Upper lobe of left lung (tissue), 6 donors: ENCODE data around the gene LBR. TPM values are rescaled to one million over a fixed set of nuclear protein-coding genes. Genes with fewer than 3 reads are reported as not detected.

Source experiments
- ATAC-seq, 2 donors: fragments of 200-7000 bp; cut with Tn5 transposase; one replicate each; pipeline ENCODE4 v1.9.1; 2022; ENCODE audit warnings: mild to moderate bottlenecking in 2 of 2, moderate library complexity in 2 of 2; ENCODE audit not compliant: low FRiP score in 2 of 2
- DNase-seq, 2 donors: peaks; one replicate each; pipeline ENCODE4 v3.0.0-alpha.2; 2019 to 2020
- H3K27ac ChIP-seq, 4 donors: fragments of 200-600 bp; sonication (generic); one replicate each; pipeline ENCODE4 v1.5.1; 2016 to 2019
- H3K27me3 ChIP-seq, 4 donors: fragments of 200-600 bp; sonication (generic); one replicate each; pipeline ENCODE4 v1.5.1; 2017 to 2019
- H3K36me3 ChIP-seq, 4 donors: fragments of 200-600 bp; sonication (generic); one replicate each; pipeline ENCODE4 v1.5.1; 2016 to 2019
- H3K4me1 ChIP-seq, 4 donors: fragments of 200-600 bp; sonication (generic); one replicate each; pipeline ENCODE4 v1.5.1; 2018 to 2019
- H3K4me3 ChIP-seq, 4 donors: fragments of 200-600 bp; sonication (generic); one replicate each; pipeline ENCODE4 v1.5.1; 2017 to 2019; ENCODE audit warnings: mild to moderate bottlenecking in 2 of 4, moderate library complexity in 1 of 4
- H3K9me3 ChIP-seq, 4 donors: fragments of 200-600 bp; sonication (generic); one replicate each; pipeline ENCODE4 v1.5.1; 2018 to 2019
- EP300 ChIP-seq, 4 donors: sonication (generic); formaldehyde crosslinking; IDR thresholded peaks; one replicate each; pipeline ENCODE4 v1.5.1; 2017; ENCODE audit warnings: antibody characterized with exemption in 4 of 4, control low read depth in 2 of 4
- POLR2A ChIP-seq, 4 donors: fragments of 450-650 bp; IDR thresholded peaks; one replicate each; pipeline ENCODE4 v1.5.1; 2016 to 2017; ENCODE audit warnings: antibody characterized with exemption in 4 of 4, mild to moderate bottlenecking in 2 of 4
- POLR2AphosphoS5 ChIP-seq, 2 donors: sonication (generic); formaldehyde crosslinking; IDR thresholded peaks; one replicate each; pipeline ENCODE4 v1.5.1; 2017; ENCODE audit warnings: antibody characterized with exemption in 2 of 2
- WGBS, 2 donors: methylation state at CpG; one replicate each; pipeline ENCODE4 v1.1.5; 2017 to 2018; 5-methylcytosine and 5-hydroxymethylcytosine counted together
- total RNA-seq, 6 donors: library from RNA; depleted of rRNA in 4 of 6; stranded (reverse); fragments of >200 nt in 4 of 6; gene quantifications; one replicate each; pipeline versions ENCODE4 v1.1.0 to v1.2.1, GENCODE V29; 2016 to 2021
- TF ChIP-seq, protein P1 (sequence below), 6 experiments: fragments of 450-650 bp in 4 of 6; fragments of 200-600 bp in 2 of 6; sonication (generic) in 2 of 6; IDR thresholded peaks; one replicate each; pipeline ENCODE4 v1.5.1; 2016 to 2019; ENCODE audit warnings: antibody characterized with exemption in 6 of 6
- donor health status: DM: no; HTN: no; CAD: no; lungs with moderate emphysema.
- donor health status: DM: no; HTN: yes; CAD: no; lungs with severe emphysema.

LBR gene
- total RNA-seq, 6 donors from 2014 or later: 32.8 to 50.3 (median 40.1) TPM

DNA sequence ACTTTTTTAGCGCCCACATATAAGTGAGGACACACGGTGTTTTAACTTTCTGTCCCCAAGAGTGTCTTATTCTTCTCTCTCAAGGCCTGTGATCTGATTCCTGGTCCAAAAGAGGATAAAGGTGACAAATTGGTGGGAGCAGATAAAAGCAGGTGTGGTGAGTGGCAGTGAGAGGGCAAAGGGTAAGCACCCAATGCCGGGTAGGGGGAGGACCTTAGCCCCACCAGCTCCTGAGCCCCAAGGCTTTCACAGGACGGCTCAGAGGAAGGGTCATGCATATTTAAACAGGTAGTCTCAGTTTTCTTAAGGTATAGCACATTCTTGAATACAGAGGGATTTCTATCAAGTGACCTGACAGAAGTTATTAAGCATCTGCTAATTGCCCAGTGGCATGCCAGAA lies 19.6 kb downstream of the LBR start:
- H3K27ac ChIP-seq: no peak overlapping the region
- no peak overlapping the region for H3K4me3 ChIP-seq
- no peaks in the 10 kb centered on the region for H3K9me3 ChIP-seq
- peaks cover 9 to 84% (median 42%) of the 10 kb centered on the region in 4 donors for H3K36me3 ChIP-seq
- TF ChIP-seq, protein P1, sequence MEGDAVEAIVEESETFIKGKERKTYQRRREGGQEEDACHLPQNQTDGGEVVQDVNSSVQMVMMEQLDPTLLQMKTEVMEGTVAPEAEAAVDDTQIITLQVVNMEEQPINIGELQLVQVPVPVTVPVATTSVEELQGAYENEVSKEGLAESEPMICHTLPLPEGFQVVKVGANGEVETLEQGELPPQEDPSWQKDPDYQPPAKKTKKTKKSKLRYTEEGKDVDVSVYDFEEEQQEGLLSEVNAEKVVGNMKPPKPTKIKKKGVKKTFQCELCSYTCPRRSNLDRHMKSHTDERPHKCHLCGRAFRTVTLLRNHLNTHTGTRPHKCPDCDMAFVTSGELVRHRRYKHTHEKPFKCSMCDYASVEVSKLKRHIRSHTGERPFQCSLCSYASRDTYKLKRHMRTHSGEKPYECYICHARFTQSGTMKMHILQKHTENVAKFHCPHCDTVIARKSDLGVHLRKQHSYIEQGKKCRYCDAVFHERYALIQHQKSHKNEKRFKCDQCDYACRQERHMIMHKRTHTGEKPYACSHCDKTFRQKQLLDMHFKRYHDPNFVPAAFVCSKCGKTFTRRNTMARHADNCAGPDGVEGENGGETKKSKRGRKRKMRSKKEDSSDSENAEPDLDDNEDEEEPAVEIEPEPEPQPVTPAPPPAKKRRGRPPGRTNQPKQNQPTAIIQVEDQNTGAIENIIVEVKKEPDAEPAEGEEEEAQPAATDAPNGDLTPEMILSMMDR (IDR thresholded peaks at IDR 0.05): no peak
- TF ChIP-seq POLR2A (IDR thresholded peaks at IDR 0.05) (no peak), EP300 (IDR thresholded peaks at IDR 0.05) (no peak), POLR2AphosphoS5 (IDR thresholded peaks at IDR 0.05) (no peak)
- WGBS, 2 donors: 85 to 95% methylated on average over 4 of the region's 4 CpGs
- no peak for ATAC-seq
- H3K27me3 ChIP-seq: no peaks in the 10 kb centered on the region
- peaks cover 0 to 4% (median 0%) of the 10 kb centered on the region in 4 donors for H3K4me1 ChIP-seq
- no peak for DNase-seq

DNA sequence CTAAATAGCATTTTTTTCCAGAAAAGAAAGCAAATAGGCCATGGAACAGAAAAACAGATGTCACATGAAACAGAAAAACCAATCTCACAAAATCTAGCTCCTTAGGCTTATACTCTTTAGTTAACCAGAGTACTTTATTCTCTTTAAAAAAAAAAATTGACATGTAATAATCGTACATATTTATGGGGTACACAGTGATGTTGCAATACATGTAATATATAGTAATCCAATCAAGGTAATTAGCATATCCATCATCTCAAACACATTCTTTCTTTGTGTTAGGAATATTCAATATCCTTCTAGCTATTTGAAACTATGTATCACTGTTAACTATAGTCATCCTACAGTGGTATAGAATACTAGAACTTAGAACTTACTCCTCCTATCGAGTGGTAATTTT lies 20.1 kb downstream of the LBR start:
- TF ChIP-seq POLR2A (IDR thresholded peaks at IDR 0.05) (no peak), POLR2AphosphoS5 (IDR thresholded peaks at IDR 0.05) (no peak)
- Histone ChIP-seq H3K4me3 (no peak overlapping the region), H3K27me3 (no peaks in the 10 kb centered on the region), H3K4me1 (no peaks in the 10 kb centered on the region), H3K27ac (no peak overlapping the region), H3K9me3 (no peaks in the 10 kb centered on the region), H3K36me3 (peaks cover 14 to 84% (median 43%) of the 10 kb centered on the region in 4 donors)
- WGBS, 2 donors: 94 to 97% methylated on average over 2 of the region's 2 CpGs
- no peak for ATAC-seq
- DNase-seq: no peak

DNA sequence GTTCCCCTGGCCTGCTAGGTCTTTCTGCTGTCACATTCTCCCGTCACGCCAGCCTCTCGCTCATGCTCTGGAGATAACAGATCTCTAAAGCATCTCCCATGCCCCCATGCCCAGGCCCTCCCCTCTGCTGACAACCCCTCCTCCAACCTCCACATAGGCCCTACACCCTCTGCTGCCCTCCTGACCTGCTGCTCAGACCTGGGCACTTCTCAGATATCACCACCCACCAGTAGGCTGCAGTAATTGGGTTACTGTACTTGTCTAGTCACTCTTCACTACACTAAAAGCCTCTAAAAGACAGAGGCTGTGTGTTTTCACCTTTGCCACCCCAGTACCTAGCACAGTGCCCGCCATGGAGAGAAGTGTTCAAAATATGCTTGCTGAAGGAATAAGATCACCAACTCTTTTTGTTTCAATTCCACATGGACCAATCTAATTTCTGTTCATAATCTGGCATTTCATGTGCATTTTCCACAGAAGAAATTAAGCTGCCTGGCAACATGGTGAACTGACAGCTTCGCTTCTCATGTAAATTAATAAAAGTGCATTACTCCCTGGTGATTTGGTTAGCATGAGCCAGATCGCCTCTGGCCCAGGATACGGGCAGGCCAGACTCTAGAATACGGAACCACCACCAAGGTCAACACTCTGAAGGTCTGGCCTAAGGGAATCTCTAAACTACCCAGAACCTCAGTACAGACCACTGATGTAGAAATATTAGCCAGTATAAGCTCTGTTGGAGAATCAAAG lies 20.7 kb downstream of the LBR start:
- WGBS, 2 donors: 96% methylated on average over 8 of the region's 8 CpGs
- Histone ChIP-seq H3K36me3 (peaks cover 17 to 82% (median 41%) of the 10 kb centered on the region in 4 donors), H3K4me3 (no peak overlapping the region), H3K9me3 (no peaks in the 10 kb centered on the region), H3K27ac (no peak overlapping the region), H3K4me1 (no peaks in the 10 kb centered on the region), H3K27me3 (no peaks in the 10 kb centered on the region)
- ATAC-seq (no peak), DNase-seq (no peak)
- no peak for TF ChIP-seq POLR2A (IDR thresholded peaks at IDR 0.05)

DNA sequence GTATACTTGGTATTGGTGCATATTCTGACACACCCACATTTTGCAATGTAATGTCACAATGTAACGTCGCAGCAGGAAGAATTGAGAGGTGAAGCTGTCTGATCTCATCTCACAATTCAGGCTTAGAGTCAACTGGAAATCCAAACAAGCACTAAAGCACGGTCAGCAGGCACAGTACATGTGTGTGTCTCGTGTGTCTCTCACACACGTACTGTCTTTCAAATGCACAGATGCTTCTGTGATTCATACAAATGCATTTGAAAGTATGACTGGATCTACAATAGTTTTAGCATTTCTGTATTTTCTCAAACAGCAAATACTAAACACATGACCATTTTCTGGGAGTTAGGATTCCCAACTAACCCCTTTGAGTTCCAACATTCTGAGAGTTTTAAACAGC lies 26.9 kb downstream of the LBR start:
- Histone ChIP-seq H3K4me3 (no peak overlapping the region), H3K27me3 (no peaks in the 10 kb centered on the region), H3K4me1 (no peaks in the 10 kb centered on the region), H3K9me3 (no peaks in the 10 kb centered on the region), H3K36me3 (peaks cover 4 to 69% (median 23%) of the 10 kb centered on the region in 4 donors), H3K27ac (no peak overlapping the region)
- DNase-seq: no peak
- no peak for ATAC-seq
- no peak for TF ChIP-seq POLR2A (IDR thresholded peaks at IDR 0.05)
- TF ChIP-seq, protein P1 (IDR thresholded peaks at IDR 0.05): no peak
- 81 to 94% methylated on average over 5 of the region's 5 CpGs for WGBS, 2 donors

DNA sequence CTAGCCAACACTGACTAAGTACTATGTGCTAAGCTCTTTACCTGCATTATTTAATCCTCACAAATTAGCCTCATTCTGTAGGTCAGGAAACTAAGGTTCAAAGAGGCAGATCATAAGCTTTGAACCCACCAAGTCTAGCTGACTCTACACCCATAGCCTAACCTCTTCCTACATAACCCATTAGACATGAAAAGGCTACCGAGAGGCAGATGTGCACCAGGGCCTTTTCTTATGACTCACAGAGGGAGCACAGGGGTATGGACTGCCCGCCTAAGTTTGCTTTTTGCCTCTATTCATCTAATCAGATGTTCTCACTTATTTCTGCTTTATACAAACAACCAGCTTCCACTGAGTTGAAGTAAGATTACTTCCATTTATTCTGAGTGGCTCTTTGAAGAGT lies 31.5 kb downstream of the LBR start:
- Histone ChIP-seq H3K4me1 (no peaks in the 10 kb centered on the region), H3K9me3 (no peaks in the 10 kb centered on the region), H3K36me3 (peaks cover 0 to 32% (median 8%) of the 10 kb centered on the region in 4 donors), H3K4me3 (no peak overlapping the region), H3K27ac (no peak overlapping the region), H3K27me3 (no peaks in the 10 kb centered on the region)
- TF ChIP-seq, protein P1 (IDR thresholded peaks at IDR 0.05): no peak
- TF ChIP-seq POLR2AphosphoS5 (IDR thresholded peaks at IDR 0.05) (no peak), EP300 (IDR thresholded peaks at IDR 0.05) (no peak), POLR2A (IDR thresholded peaks at IDR 0.05) (no peak)
- 92 to 98% methylated on average over 2 of the region's 2 CpGs for WGBS, 2 donors
- DNase-seq (no peak), ATAC-seq (no peak)

DNA sequence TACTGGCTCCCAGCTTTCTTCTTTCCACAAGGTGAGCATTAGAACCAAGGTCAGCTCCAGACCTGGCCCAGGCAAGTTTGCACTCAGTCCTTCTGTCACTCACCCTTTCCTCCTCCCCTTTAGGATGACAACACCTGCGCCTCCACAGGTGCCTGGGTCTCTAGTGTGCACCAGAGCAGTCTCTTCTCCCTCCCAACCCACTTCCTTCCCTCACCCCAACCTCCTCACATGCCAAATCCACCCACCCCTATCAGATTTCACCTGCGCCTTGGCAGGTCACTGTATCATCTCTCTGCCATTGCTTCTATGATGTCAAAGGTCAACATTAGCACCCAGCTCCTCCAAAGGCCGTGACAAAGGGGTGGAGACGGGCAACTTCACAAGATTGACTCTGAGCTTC lies 38.0 kb downstream of the LBR start:
- WGBS, 2 donors: 88 to 98% methylated on average over 4 of the region's 4 CpGs
- TF ChIP-seq EP300 (IDR thresholded peaks at IDR 0.05) (no peak), POLR2A (IDR thresholded peaks at IDR 0.05) (no peak), POLR2AphosphoS5 (IDR thresholded peaks at IDR 0.05) (no peak)
- TF ChIP-seq, protein P1 (IDR thresholded peaks at IDR 0.05): no peak
- DNase-seq (no peak), ATAC-seq (no peak)
- no peaks in the 10 kb centered on the region for H3K27me3 ChIP-seq
- H3K4me1 ChIP-seq: no peaks in the 10 kb centered on the region
- H3K9me3 ChIP-seq: no peaks in the 10 kb centered on the region
- H3K4me3 ChIP-seq: no peak overlapping the region
- no peaks in the 10 kb centered on the region for H3K36me3 ChIP-seq
- H3K27ac ChIP-seq: no peak overlapping the region
